GM12878 (cell line): ENCODE data around the gene CD52. TPM values are rescaled to one million over a fixed set of nuclear protein-coding genes. Genes with fewer than 3 reads are reported as not detected.

Source experiments
- E2F8 ChIP-seq: fragments of 450-650 bp; IDR thresholded peaks from 2 replicates; pipeline ENCODE4 v1.6.1; 2018; ENCODE audit warnings: mild to moderate bottlenecking, low read depth, moderate library complexity; ENCODE audit not compliant: partially characterized antibody
- NFIC ChIP-seq: IDR thresholded peaks from 2 replicates; pipeline ENCODE4 v1.6.1; 2012; ENCODE audit warnings: low read depth, mild to moderate bottlenecking, inconsistent platforms, low read length, moderate library complexity
- NFXL1 ChIP-seq: fragments of 450-650 bp; IDR thresholded peaks from 2 replicates; pipeline ENCODE4 v1.6.1; 2017; ENCODE audit warnings: antibody characterized with exemption, mild to moderate bottlenecking, borderline replicate concordance
- STAT1 ChIP-seq: fragments of 450-650 bp; conservative IDR thresholded peaks from 2 replicates; pipeline ENCODE4 v1.6.1; 2014; ENCODE audit warnings: antibody characterized with exemption, mild to moderate bottlenecking
- SUPT20H ChIP-seq: IDR thresholded peaks from 2 replicates; pipeline ENCODE4 v1.6.1; 2011; ENCODE audit warnings: low read depth, mild to moderate bottlenecking, low read length, moderate library complexity, borderline replicate concordance; ENCODE audit not compliant: control insufficient read depth
- ZNF274 ChIP-seq: IDR thresholded peaks from one replicate; pipeline ENCODE4 v1.8.0; 2011; ENCODE audit not compliant: insufficient read length, insufficient read depth
- ZNF687 ChIP-seq: fragments of 450-650 bp; IDR thresholded peaks from 2 replicates; pipeline ENCODE4 v1.6.1; 2017; ENCODE audit warnings: mild to moderate bottlenecking, moderate library complexity
- polyA plus RNA-seq, 11 experiments: library from polyadenylated mRNA; depleted of rRNA in 4 of 11; unstranded in 6 of 11; stranded (reverse) in 5 of 11; fragments of >200 nt; fragmentation: Nextera tagmentation in 4 of 11; fragmentation: Illumina TruSeq in 1 of 11; extraction: Ambion mirVana in 4 of 11; extraction: Trizol in 1 of 11; gene quantifications; 1 replicate in 1 of 11; 2 replicates in 10 of 11; pipeline versions ENCODE4 v1.2.1 to v1.2.3, GENCODE V29; 2011 to 2016; ENCODE audit warnings: inconsistent platforms in 2 of 11, missing spikeins in 2 of 11, low read depth in 1 of 11
- total RNA-seq, 4 experiments: library from RNA; depleted of rRNA in 3 of 4; stranded (reverse); fragments of >200 nt in 3 of 4; fragmentation: Illumina TruSeq in 1 of 4; extraction: Trizol in 1 of 4; gene quantifications; 2 replicates each; pipeline versions ENCODE4 v1.2.1 to v1.2.3, GENCODE V29; 2013 to 2021

The CD52 gene
- total and polyA plus RNA-seq, 10 of the 15 experiments (the other 5 are each of a cell fraction or from before 2014, with no cell fraction given): 237 to 2,736 (median 532) TPM

DNA sequence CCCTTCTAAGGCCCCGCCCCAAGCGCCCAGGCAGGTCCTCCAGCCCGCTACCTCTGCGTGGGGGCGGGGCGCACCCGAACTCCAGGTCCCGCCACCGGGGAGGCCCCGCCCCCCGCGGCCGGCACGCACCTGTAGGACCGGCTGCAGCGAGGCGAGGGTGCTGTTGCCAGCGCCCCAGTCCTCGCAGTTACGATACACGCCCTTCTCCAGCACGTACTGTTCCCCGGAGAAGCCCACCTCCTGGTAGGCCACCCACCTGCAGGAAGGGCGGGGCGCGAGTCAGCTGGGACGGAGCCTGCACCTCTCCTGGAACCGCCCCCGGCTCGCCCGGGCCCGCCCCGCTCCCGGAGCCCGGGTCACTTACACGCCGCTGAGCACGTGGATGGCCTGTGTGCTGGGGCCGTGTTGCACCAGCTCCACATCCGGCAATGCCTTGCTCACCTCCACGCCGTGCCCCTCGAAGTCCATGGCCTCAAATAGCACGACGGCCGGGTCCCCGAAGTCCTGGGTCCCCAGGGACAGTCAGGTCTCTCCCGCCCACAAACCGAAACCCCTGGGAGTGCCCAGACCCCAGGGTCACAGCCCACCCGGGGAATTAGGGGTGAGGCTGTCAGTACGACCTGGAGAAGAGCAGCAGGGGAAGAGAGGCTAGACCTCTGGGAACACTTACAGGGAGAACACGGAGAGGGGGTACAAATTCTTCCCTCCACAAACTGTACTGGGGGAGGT is 18.9 kb downstream of the CD52 start (continued):
- TF ChIP-seq ZNF687: 0 out of 2 replicates have a peak, but pooled peaks have one; percentile 40
- no peak for TF ChIP-seq ZNF274
- no peak for TF ChIP-seq STAT1
- no peak for TF ChIP-seq SUPT20H
- TF ChIP-seq NFIC: no peak
- TF ChIP-seq E2F8: no peak
- no peak for TF ChIP-seq NFXL1
